Right ventricle myocardium inferior (tissue), 1 donor: ENCODE data around the gene NAGK. TPM values are rescaled to one million over a fixed set of nuclear protein-coding genes. Genes with fewer than 3 reads are reported as not detected.
"Not testable (repeated sequence)": the region's sequence is repeated elsewhere in the genome, so short reads cannot be mapped to it uniquely, and the experiment has no call there.

Source experiments
- ATAC-seq: fragments of 200-7000 bp; cut with Tn5 transposase; one replicate; pipeline ENCODE4 v1.9.1; 2020; ENCODE audit warnings: mild to moderate bottlenecking, moderate library complexity
- DNase-seq: peaks from one replicate; pipeline ENCODE4 v3.0.0; 2021; ENCODE audit errors: missing footprints
- intact Hi-C: fragments of 100-400 bp; cut with DNase I; formaldehyde crosslinking; loops from one replicate; pipeline ENCODE4 v1.11.0; 2022
- total RNA-seq: library from RNA; stranded (reverse); fragmentation: NEBNext Ultra II Directional; extraction: Animal tissue kit (Norgen Biotek cat#: 25700); gene quantifications from one replicate; pipeline ENCODE4 v1.2.1, GENCODE V29; 2021
- donor health status: DM: no; HTN: yes; CAD: no; lungs with severe emphysema.

Gene NAGK
- total RNA-seq, 1 donor from 2014 or later: 56.0 TPM

- intact Hi-C loops: no loop called here
- DNase-seq (no peak), ATAC-seq (no peak)
Measured at GRCh38 chr2:71064754-71065621, 3.5 kb upstream of the NAGK start.

DNA sequence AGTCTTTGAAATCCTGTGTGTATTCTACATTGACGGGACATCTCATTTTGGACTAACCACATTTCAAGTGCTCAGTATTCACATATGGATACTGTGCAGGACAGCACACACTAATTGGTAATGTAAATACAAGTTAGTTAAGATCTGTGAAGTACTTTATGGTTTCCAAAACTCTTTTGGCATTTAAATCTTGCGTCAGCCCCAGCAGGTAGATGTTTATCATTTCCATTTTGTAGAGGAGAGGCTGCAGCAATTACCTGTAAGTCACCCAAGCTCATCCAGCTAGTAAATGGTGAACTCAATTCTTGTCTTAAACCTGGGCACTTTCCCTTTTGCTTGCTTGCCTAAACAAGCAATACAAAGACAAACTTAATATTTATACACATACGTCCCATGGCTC is 1.6 kb upstream of the NAGK start:
- intact Hi-C loops: no loop called here
- DNase-seq (no peak), ATAC-seq (no peak)

DNA sequence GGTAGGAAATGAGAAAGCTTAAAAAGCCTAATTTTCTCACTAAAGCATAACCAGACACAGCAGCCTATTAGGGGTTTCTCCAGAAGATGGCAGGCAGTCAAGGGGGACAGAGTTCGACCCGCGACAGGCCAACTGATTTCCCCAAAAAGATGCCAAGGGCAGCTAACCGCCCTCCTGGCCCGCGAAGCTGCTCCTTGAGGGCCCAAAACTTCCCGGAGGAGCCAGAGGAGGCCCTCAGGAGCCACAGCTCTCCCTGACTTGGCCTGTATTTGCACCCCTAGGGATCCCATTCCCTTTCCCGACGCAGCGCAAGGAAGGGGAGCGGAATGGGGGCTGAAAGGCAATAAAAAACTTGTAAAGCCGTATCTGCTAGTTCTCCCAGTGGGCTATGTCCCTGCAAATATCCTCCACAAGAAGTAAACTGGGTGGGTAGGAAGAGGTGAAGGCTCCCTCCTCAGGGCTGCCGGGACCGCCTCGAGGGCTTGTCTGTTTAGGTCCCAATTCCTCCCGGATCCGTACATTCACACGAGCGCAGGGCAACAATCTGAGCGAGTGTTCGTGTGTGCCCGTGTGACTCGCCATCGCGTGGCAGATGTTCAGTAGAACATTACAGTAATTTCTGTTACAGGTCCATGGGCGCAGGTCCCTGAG is 756 bp upstream of the NAGK start:
- intact Hi-C loops: loop anchor here (2.0 kb wide), 2 partner anchors 63 to 73 kb away; partner anchors contain the start of genes MCEE, MPHOSPH10 and TEX261
- ATAC-seq (peak; percentile 23), DNase-seq (no peak)

GRCh38 chr2:71069376-71069775 is 928 bp downstream of the NAGK start:
- DNase-seq: no peak
- ATAC-seq: no peak
- intact Hi-C loops: loop anchor here (2.0 kb wide), 2 partner anchors 61 to 75 kb away; partner anchors contain the start of genes MCEE, MPHOSPH10 and TEX261

- intact Hi-C loops: no loop called here
- DNase-seq: no peak
- ATAC-seq: no peak
Measured at GRCh38 chr2:71070294-71071093, 2.0 kb downstream of the NAGK start.

DNA sequence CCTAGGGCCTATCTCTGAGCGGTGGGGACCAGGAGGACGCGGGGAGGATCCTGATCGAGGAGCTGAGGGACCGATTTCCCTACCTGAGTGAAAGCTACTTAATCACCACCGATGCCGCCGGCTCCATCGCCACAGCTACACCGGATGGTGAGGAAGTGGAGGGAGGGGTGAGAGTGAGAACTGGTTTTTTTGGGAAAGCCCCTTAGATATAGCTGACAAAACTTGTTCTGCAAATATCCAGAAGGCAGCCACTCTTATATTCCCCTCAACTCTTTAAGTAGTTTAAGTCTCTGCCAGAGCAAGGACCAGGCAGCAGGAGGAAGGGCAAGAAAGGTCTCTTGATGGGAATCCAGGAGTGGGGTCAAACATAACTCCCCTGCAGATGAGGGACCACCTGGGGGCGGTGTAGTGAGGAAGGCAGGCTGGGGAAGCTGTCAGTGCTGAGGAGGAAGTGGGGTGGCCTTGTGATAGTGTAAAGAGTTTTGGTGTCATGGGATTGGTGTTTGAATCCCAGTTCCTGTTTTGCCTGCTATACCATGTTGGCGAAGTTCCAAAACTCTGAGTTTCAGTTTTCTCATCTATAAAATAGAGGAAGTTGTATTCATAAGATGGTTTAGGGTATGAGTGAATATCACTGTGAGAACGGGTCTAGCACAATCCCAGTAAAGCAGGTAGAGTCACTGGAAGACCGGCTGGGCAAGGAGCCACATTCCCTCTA is 3.4 kb downstream of the NAGK start:
- intact Hi-C loops: no loop called here
- ATAC-seq (no peak), DNase-seq (no peak)

DNA sequence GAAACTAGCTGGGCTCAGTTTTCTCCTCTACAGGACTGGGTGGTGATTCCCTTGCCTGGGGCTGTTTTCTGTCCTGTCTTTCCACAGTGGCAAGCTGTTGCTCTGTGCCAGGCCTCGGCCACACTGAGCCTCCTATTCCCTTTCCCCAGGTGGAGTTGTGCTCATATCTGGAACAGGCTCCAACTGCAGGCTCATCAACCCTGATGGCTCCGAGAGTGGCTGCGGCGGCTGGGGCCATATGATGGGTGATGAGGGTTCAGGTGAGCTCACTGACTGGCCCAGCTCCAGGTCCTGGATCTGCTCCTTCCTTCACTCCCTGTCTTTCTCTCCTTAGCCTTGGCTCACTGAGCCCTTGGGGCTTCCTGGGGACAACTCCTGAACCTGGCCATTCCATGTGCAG is 4.0 kb downstream of the NAGK start:
- DNase-seq: no peak
- intact Hi-C loops: no loop called here
- no peak for ATAC-seq

GRCh38 chr2:71073475-71073874 is 5.0 kb downstream of the NAGK start:
- ATAC-seq: no peak

GRCh38 chr2:71074893-71075395 is 6.5 kb downstream of the NAGK start:
- no peak for DNase-seq
- ATAC-seq: no peak
- intact Hi-C loops: no loop called here

More at GRCh38 chr2:71073475-71073874, 5.0 kb downstream of the NAGK start:
- no peak for DNase-seq
- intact Hi-C loops: no loop called here

DNA sequence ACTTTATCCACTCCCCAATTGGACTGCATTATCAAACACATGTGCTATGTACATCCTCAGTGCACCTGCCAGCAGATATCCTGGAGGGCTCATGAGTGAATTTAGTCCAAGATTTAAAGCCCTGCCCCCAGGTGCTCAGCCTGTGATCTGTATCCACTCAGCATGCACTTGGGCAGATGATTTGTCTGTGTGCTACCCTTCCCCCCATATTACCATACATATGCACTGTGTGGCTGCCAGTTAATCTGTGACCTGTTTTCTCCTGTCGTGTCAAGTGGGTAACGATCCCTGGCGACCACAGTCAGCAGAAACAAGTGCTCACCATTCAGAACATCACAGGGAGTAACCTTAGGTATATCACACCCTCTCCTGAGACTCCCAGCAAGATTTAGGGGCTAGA is 10.2 kb downstream of the NAGK start:
- DNase-seq: no peak
- intact Hi-C loops: no loop called here
- no peak for ATAC-seq

DNA sequence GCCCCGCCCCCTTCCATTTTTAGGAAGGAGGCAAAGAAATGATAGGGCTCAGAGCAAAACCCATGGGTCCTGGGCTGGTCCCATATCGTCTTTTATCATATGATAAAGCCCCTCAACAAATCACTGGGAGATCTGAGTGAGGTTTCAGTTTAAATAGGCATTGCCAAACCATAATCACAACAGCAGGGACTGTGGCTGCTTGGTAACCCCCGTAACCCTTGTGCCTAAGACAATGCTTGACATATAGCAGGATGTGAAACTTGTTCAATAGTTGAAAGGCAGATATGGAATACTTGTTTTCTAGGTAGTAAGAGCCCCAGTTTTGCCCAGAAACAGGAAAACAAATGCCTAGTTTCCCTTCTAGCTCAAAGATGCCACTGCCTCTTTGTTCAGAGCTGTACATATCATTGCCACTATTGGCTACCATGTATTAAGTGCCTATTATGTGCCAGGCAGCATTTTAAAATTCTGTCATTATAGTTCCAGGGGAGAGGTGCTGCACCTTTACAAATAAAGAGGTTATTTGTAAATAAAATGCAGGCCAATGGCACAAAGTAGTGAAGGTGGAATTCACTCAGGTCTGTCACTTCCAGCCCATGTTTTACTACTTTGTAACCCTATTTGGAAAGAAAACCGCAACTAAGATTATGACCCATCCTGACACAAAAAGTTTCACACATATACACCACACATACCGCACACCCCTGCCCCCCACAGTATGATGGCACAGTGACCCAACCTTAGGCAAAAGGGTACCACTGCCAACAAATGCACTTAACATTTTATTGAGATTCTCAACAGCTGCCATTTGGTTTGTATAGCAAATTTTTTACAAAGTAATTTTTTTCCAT is 14.2 kb downstream of the NAGK start:
- no peak for ATAC-seq
- intact Hi-C loops: no loop called here
- no peak for DNase-seq

- DNase-seq, intact Hi-C loops, ATAC-seq: not testable (repeated sequence)
Measured at GRCh38 chr2:71083297-71083696, 14.8 kb downstream of the NAGK start.

DNA sequence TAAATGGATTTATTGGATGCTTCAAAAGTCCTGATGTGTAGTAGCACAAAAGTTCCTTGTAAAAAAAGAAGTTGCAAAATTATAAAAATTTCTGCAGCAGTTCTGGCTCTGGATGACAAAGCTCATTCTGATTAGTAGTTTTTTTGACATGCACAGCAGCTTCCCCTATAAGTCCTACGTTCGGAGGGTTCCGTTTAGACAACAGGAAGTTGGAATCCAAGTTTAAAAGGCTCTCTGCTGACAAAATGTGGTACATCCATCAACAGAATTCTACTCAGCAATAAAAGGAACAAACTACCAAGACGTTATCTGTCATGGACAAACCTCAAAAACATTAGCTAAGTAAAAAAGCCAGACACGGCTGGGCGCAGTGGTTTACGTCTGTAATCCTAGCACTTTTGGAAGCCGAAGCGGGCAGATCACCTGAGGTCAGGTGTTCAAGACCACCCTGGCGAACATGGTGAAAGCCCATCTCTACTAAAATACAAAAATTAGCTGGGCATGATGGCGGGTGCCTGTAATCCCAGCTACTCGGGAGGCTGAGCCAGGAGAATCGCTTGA is 15.4 kb downstream of the NAGK start:
- ATAC-seq, DNase-seq, intact Hi-C loops: not testable (repeated sequence)

DNA sequence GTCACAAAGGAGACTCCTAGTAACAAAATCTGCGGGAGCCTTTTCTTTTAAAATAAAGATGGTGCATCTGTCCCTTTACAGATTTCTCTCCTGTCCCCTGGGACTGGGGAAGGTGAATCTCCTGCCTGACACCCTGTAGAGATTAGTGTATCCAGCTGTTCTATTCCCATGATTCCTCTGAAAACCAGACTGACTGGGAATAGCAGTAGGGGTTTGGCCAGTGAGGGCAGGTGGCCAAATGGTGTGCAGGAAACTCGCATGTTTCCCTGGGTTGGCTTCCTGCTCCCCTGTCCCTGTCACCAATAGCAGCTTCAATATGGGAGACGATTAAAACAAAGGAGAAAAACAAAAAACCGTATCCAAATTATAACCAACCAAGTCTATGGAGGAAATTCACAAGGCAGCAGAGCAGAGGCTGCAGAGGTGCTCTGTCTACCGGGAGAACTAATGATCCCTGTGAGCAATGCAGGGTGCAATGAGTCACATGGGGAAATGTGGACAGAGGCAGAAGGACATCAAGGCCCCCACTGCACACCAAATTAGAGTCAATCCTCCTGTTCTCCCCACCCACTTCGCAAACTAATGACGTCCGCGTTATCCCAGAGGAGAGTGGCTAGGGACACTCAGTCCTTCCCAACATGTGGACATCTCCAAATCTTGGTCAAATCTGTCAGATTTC is 17.0 kb downstream of the NAGK start:
- DNase-seq, intact Hi-C loops, ATAC-seq: not testable (repeated sequence)

DNA sequence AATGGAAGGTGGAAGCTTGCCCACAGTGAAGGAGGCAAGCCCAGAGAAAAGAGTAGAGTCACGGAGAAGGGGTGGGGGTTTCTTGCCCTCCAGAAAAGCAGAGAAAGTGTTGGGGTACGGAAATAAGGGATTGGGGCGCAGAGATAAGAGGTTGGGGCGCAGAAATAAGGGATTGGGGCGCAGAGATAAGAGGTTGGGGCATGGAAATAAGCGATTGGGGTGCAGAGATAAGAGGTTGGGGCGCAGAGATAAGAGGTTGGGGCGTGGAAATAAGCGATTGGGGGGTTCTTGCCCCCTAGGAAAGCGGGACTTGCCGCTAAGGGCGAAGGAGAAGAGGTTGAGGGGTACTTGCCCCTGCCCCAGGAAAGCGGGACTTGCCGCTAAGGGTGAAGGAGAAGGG is 21.0 kb downstream of the NAGK start:
- DNase-seq, intact Hi-C loops, ATAC-seq: not testable (repeated sequence)

DNA sequence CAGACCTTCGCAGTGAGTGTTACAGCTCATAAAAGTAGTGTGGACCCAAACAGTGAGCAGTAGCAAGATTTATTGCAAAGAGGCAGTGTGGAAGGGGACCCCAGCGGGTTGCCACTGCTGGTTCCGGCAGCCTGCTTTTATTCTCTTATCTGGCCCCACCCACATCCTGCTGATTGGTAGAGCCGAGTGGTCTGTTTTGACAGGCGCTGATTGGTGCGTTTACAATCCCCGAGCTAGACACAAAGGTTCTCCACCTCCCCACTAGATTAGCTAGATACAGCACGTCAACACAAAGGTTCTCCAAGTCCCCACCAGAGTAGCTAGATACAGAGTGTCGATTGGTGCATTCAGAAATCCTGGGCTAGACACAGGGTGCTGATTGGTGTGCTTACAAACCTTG is 23.4 kb downstream of the NAGK start:
- ATAC-seq, intact Hi-C loops, DNase-seq: not testable (repeated sequence)
